Measurements from ENCODE around the gene MPPED2.

Gene MPPED2

DNA sequence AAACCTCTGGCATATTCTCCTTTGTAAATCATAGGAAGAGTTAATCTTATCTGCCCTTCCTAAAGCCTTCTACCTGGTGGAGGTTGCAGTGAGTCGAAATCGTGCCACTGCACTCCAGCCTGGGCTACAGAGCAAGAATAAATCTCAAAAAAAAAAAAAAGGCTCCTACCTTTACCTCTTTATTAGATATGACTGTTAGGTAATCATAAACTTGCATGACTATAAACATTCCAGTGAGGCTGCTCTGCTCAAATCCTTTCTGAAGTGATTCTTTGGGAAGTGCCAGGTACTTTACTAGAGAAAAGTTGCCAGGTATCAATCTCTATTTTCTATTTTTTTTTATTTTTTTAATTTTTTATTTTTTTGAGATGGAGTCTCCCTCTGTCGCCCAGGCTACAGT is 59.6 kb downstream of the MPPED2 start:
- DNase-seq, result no peak

DNA sequence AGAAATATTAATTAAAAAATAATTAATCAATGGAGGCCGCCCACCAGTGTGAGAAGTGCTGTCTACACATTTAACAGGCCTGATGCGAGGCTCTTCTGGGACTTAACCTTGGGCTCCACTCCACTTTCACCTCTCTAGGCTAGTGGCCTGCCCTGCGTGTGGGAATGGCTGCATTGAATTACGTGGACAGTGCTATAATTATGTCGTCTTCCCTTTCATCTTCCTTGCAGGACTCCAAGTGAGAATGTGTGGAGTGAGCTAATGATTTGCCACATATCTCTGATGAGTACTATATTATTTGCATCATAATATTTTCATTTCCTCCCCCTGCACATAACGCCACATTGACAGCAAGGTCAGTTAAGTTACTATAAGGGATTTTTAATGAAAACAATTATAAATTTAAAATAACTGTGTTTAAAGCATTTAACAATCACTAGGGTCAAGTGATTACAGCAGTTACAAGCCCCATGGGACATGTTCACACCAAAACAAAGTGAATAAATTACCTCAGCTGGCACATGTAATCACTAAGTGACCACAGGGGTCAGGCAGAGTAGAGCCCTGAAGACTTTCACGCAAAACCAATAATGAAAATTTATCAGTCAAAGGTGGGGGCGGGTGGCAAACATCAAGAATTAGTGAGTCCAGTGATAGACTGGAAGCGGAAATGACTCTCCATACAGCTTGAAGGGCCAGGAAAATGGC is 63.5 kb downstream of the MPPED2 start:
- no peak for DNase-seq

DNA sequence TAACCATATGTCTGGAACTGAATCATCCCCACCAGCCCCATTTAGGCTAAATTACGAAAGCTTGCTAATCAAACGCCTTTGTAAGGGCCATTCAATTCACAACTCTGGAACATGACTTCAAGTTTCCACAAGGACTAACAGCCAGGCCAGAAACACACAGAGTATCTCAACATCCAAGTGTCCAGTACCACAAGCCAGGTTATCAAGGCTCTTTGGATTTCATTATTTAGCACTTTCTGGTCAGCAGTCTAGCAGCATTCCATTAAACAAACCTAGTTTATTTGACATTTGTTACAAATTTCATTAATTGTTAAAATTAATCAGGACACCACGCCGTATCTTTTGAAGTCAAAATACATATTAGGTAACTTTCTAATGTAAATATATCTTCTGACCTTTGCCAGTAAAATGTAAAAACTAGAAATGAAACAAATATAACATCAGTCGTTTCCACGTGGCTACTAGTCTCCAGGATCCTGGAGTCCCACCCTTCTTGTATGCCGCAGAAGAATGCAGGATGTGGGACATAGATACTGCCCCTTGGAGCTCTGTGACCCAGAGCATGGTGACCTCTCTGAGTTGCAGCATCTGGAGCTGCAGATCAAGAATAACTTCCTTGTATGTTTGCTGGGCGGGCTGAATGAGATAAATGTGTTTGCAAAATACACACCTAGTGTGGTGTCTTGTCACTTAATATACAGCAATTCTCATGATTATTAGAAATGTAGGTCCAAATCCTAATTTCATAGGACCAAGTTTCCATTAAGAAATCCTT is 64.7 kb downstream of the MPPED2 start:
- no peak for DNase-seq

DNA sequence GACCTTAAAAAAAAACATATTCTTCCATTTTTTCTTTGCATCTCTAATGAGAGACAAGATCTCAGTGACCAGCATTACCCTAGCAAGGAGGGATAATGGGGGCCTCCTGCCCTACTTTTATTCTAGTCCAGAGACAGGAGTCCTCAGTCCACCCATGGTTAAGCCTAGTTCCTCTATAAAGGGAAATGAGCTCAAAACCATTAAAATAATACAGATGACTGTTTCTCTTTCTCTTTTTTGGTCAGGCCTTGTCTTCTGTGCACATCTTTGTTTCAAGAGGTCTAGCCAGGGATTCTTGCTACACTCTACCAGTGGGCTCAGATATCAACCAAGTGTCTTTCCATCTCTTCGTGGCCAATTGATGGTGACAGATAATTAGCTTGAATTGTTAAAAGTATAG is 73.1 kb downstream of the MPPED2 start:
- DNase-seq, result no peak

DNA sequence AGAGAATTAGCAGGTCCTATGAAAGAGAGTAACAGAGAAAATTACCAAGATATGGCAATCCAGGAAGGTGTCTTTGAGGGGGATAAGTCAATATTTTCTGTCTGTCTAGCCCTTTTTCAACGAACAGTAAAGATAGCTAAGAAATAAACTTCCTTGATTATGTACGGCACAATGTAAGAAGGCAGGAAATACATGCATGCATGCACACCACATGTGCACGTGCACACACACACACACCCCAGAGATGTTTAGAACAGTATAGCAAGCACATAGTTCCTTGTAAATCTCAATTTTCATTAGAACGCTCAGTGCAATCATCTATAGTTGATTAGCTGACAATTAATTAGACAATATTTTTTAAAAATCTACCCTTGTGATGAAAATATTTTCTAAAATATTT is 74.7 kb downstream of the MPPED2 start:
- DNase-seq, result no peak

DNA sequence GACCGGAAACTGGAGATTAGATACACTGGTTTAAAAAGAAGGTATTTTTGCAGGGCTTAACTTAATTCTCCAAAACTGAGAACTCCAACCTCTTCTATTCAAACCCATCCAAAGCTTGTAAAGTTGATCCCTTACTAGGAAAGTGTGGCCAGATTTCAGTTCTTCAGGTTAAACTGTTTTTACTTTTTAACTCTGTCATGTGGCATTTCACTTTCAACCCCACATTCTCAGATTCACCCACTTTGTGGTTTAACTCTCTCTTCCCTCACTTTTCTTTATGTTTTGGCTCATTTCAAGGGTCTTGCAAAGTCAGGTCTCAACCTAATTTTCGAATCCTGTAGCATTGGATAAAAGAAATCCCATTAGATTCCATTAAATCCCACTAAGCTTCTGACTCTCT is 75.4 kb downstream of the MPPED2 start:
- DNase-seq, result no peak

DNA sequence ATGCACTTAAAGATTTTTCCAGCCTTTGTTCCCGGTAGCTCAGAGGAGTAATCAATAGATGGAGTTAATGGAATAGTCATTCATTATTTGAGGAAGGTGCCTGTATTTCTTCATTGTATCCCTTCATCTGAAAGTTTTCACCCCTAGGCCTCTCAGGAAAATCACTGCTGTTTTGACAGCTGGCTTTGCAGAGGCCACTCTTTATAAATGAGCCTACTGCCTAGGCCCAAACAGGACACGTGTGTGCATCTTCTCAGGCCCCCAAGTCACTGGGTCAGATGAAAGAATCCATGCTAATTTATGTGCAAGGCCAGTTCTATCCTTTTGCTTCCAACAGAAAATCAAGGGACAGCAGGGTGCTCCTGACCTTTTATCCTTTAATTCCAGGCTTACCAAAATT is 76.8 kb downstream of the MPPED2 start:
- DNase-seq, result no peak

DNA sequence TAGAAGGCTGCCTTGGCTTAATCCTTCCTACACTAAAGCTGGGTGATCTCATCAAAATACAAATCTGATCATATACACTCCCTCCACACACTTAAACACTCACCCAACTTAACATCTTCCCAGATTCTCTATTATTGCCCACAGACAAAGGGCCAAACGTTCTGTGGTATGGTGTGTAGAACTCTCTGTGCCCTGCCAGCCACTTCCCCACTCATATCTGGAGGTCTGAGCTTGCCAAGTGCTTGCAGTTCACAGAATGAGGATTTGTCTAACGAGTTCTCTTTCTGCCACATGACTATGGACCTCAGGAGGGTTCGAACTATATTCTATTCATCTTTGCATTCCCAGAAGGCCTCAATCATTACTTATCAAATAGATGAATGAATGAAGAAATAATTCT is 77.6 kb downstream of the MPPED2 start:
- DNase-seq, result no peak

DNA sequence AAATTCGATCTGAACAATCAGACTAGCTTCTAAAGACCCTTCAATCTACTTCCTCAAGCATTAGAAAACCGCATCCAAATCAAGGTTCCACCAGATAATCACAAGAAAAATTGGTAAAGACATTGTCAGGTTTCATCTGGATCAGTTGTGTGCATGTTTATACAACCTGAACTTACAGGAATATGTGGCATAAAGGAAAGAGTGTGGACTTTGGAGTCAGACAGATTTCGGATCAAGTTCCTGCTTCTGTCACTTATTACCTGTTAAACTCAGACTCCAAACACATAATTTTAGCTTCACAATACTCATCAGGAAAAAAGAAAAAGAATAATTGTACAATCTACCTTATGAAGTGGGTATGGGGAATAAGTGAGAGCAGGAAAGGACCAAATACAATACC is 80.5 kb downstream of the MPPED2 start:
- no peak for DNase-seq

DNA sequence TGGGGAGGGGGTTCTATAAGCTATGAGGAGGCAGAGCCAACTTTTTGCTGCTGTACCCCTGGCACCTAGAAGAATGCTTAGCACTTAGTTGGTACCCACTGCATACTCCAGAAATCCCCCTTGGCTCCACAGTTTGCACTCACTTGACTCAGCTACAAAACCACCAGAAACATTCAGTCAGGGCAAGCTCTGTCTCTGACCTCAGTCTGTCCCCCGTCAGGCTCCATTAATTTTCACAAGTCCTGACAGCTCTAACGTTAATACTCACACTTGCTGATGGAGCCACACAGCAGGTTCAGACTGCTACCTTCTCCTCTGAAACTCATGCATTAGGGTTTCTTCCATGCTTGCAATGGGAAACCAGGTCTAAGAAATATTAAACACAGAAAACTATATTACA is 81.7 kb downstream of the MPPED2 start:
- no peak for DNase-seq

DNA sequence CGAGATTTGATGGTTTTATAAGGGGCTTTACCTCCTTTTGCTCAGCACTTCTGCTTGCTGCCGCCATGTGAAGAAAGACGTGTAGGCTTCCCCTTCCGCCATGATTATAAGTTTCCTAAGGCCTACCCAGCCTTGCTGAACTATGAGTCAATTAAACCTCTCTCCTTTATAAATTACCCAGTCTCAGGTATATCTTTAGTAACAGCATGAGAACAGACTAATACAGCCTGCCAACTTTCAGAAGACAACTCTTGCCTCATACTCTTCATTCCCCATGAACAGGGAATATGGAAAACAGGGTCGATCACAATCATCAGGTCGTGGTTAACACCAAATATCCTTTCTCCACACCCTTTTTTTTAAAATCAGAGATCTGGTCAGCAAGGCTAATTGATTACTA is 83.0 kb downstream of the MPPED2 start:
- DNase-seq, result no peak

DNA sequence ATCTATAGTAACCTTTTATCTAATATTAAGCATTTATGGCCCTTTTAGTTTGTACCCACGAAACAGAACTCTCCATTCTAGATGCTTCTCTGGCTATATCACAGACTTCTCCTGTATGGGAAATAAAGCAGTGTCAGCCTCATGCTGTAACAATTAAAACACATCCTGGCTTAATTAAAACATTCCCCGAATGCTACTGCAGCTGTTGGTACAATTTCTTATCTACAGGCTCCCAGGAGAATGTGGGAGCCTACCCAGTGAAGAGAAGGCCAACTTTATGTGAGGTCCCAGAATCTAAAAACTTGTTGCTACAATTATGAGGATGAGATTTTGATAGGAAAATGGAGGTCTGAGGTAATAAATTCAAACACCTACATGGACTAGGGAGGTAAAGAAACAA is 83.8 kb downstream of the MPPED2 start:
- no peak for DNase-seq

DNA sequence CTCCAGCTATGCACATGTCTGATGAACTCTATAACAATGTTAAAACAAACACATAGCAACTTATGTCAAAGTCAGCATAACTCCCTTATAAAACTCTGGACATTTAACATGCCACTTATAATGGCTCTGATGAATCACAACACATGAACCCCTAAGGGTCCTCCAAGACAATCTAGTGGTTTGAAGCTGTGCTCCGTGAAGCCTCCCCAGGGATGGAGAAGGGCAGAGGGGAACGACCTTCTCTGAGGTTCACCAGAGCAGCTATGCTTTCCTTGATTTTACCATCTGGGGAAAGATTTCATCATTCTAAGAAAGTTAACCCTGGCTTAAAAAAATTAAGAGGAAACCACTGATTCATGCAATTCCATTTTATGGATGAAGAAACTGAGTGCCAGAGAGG is 84.4 kb downstream of the MPPED2 start:
- no peak for DNase-seq

DNA sequence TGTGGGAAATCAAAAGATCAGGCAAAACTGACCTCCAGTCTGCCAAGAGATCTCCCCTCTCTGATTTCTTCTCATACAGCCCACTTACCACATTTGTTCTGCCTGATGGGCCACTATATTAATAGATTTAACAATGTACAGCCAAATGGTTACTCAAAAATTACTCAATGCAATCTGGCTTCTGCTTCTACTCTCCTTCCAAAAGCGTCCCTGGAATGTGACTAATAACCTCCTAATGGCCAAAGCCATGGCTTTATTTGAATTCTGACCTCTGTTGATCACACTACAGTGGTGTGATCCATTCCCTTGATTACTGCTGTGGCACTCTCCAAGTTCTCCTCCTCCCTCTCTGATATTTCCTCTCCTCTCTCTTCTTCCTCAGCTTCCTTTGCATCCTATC is 86.2 kb downstream of the MPPED2 start:
- no peak for DNase-seq

DNA sequence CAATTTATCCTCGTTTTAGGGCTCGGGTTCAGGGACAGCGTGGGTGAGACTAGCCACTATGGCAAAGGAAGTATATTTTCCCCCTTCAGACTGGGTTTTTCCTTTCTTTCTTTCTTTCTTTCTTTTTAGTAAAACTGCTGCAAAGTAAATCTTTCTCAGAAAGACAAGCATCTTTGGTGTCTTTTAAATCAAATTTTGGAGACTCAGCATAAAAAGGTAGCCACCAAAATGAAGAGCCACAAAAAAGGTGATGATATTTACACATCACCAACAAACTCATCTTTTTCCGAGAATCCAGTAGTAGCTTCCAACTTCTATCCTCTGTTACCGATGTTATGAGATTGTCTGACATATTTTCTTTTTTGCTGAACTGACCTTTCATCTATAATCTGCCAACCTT is 88.6 kb downstream of the MPPED2 start:
- no peak for DNase-seq

DNA sequence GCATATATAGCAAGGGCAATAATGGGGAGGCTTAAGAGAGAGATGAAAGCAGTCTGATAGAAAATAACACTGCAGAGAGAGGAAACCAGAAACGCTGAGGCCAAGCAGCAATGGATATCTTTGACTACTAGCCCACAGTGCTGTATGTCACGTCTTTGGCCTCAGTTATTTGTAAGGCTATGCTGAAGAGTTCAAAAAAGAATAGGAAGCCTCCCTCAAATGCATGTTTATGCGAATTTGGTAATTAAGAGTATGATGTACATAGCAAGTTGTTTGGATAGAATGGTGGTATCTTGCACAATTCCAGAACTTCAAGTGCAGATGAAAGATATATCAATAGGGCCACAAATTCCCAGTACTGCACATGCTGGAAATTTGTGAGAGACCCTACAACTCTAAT is 89.2 kb downstream of the MPPED2 start:
- DNase-seq, result no peak

DNA sequence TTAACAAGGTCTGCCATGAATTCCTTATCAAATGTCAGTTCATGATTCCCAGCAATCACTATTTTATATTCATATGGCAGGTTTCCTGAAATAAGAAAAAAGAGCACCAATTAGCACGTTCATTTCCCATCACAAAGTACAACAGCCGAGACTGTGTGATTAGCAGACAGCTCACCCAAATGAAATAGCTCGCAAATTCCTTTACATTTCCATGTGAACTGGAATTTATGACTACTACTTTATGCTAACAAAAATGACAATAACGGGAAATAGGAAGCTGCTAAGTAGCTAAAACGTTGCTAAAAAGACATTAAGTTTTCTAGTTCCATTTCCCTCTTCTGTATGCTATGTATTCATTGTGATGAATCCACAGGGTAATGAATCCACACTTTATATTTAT is 90.7 kb downstream of the MPPED2 start:
- no peak for DNase-seq

DNA sequence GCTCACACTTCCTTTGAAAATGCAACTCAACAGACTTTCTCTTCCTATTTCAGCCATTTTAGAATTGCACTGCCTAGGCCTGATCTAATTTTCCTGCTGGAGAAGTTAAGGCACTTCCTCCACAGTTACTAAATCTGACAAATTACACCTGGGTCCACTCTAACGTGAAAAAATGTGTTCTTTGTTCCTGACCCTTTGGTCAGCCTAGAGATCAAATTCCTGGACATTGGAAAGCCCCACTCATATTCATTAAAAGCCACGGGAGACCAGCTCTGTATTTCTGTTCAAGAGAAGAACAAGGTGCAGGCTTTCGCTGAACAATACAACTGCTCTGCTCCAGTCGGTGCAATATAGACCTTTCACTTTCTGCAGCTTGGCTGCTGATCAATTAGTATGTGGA is 96.6 kb downstream of the MPPED2 start:
- no peak for DNase-seq

DNA sequence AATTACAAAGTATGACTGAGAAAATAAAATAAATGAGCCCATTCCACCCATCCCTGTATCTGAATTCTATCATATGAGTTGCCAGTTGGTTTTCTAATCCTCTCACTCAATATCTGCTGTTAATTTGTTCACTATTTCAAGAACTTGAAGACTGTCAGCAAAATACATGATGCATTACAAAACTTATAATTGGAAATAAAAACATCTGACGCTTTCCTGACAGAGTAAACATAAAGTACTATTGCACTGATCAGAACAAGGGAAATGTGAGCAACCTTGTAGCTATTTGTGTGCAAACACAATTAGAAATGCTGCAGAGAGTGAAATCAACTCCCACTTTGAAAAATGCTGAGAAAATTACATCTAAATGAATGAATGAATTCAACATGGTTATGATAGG is 97.1 kb downstream of the MPPED2 start:
- DNase-seq, result no peak

DNA sequence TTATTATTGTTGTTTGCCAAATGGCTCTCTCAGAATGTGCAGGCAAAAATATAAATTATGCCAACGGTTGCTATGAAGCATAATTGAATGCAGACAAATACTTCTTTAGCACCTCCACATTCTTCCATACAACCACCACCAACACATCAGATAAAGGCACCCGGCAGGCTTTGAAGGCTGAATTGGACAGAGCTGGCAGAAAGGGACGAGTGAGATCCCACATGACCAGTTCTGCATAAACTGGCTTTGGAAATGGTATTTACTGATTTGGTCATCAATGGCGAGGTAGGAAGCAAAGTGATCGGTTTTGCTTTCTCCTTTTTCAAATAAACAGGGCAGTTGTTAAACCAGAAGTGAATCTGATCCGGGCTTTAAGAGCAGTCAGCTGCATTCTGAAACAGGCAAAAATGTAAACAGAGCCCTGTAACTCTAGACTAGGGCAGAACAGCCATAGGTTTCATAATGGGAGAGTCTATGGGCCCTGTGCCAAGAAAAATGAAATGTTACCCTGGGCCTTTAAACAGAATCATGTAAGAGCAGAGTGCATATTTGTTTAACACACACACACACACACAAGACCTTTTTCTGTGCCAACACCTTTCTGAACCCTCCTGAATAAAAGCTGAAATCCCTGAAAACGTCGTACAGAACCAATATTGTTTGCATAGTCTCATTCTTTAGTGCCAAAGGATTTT is 97.7 kb downstream of the MPPED2 start:
- DNase-seq, result no peak

DNA sequence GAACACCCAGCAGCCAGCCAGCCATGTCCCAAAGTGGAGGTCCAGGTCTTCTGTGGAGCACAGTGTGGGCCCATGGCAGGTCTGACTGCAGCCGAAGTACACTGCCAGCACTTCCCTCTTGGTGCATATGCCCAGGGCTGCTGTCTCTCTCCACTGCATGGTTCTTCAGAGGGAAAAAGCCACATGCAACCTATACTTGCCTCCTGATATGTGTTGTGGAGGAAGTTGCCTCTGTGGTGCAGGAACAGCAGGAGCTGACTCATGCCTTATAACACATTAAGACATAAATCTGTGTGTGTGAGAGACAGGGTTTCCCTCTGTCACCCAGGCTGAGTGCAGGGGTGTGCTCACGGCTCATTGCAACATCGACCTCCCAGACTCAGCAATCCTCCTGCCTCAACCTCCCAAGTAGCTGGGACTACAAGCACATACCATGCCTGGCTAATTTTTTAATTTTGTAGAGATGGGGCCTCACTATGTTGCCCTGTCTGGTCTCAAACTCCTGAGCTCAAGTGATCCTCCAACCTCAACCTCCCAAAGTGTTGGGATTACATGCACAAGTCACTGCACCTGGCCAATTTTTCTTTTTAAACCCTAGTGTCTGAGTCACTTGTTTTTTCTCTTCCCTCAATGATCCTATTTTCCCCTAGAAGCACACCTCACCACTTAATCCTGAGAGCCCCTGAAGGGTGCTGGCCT is 98.8 kb downstream of the MPPED2 start:
- DNase-seq, result no peak

DNA sequence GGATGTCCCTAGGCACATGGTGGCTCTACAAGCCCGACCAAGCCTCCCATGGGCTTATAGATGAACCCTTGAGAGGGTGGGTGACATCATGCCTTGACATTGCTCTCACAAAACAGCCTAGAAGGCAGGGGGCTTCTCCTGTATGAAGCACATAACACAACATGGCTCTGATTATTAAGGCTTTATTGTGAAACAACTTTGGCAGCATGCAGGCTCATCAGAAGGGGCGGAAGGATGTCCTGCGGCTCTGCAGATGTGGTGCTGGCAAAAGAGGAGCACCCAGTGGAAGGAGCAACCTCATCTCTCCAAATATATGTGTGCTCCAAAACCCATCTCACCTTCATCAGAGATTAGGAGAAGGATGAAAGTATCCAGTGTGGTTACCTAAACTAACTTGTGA is 100.4 kb downstream of the MPPED2 start:
- DNase-seq, result no peak

DNA sequence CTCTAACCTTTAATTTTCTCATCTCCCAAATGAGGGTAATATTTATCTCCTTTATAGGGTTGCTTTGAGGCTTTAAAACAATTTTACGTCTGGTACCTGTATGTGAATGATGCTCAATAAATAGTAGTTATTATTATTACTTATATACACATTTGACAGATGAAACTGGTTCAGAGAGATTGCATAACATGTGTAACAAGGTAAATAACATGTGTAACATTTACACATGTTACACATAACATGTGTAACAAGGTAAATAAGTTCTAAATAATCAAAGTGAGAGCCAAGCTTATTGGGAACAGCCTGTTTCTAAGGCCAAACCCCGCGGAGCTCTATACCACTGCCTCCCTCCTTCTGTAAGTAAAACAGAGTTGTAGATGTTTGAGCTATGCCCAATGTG is 100.9 kb downstream of the MPPED2 start:
- no peak for DNase-seq

DNA sequence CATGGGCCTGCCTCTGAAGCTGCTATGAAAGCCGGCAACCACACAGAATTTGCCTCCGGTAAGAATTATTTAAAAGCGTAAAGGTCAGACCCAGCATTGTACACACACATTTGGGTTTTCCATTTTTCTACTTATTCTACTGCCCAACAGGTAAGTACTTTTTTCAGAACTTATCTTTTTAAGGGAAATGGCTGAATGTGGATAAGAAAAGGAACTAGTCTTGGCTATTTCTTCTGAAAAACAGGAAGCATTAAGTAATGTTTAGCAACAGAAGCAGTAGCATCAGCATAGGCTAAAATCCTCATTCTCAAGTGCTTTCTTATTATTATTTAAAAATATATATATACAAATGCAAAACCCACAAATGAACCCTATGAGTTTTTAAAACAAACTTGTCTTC is 103.1 kb downstream of the MPPED2 start:
- no peak for DNase-seq
